ENCODE results near the gene TSFM.

- no peak for TF ChIP-seq CTCF (IDR thresholded peaks at IDR 0.05; ENCODE audit: borderline replicate concordance, extremely low read depth, low read length, poor library complexity, severe bottlenecking)
- no peak for TF ChIP-seq EZH2 (IDR thresholded peaks at IDR 0.05; ENCODE audit: borderline replicate concordance, low read depth, low read length, severe bottlenecking)
These were observed 25.8 kb downstream of the TSFM start for GRCh38 chr12:57808351-57808750.
